Epithelial cell of prostate (primary cell): ENCODE measurements around the gene ANKRD33B.
"Not testable (repeated sequence)": the region's sequence is repeated elsewhere in the genome, so short reads cannot be mapped to it uniquely, and the experiment has no call there.

Experiments used
- DNase-seq: peaks from one replicate; pipeline ENCODE4 v3.0.0-alpha.2; 2011; ENCODE audit warnings: low read depth, low spot score
- H3K27ac ChIP-seq: fragments of 450-650 bp; 2 replicates; pipeline ENCODE4 v1.5.1; 2017; ENCODE audit warnings: mild to moderate bottlenecking

ANKRD33B gene

DNA sequence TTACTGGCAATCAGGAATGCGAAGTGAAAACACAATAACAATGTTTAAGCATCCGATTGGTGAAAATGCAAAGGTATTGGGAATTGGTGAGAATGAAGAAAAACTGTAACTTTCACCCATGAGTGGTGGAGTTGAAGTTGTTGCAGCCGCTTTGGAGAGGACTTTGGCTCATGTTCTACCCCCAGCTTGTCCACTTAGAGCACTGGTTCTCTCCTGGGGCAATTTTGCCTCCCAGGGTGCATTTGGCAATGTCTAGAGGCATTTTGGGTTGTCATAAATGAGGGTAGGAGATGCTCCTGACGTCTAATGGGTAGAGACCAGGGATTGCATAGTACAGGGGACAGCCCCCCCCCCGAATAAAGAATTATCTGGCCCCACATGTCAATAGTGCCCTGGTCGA lies 46.2 kb downstream of the ANKRD33B start:
- no peak for DNase-seq
- H3K27ac ChIP-seq = no peak overlapping the region

DNA sequence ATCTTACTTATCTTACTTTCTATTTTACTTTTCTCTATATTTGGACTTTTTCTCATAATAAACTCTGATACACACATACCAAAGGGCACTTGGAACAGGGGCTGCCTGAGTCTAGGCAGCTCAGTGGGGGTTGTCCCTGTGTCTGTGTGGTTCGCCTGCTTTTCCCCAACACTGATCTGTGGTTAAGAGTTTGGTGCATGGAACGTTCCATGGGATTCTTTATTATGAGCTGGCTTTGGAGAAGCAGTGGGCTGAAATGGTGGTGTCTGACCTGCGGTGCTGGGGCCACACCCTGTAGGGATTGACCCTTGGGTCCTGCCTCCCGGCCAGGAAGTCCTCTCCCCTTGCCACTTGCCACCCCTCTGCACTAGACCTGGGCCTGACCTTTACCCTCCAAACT lies 47.4 kb downstream of the ANKRD33B start:
- H3K27ac ChIP-seq = no peak overlapping the region
- no peak for DNase-seq

DNA sequence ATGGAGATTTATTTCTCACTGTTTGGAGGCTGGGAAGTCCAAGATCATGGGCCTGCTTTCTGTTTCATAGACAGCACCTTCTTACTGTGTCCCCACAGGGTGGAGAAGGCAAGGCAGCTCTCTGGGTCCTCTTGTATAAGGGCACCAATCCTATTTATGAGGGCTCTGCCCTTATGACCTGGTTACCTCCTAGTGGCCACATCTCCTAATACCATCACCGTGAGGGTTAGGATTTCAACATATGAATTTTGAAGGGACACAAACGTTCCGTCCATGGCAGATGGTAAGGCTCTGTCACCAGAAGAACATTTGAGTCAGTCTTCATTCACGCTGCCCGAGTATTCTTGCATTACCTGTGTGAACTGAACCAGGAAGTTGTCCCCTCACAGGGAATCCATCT lies 48.4 kb downstream of the ANKRD33B start:
- DNase-seq = no peak
- H3K27ac ChIP-seq = no peak overlapping the region

DNA sequence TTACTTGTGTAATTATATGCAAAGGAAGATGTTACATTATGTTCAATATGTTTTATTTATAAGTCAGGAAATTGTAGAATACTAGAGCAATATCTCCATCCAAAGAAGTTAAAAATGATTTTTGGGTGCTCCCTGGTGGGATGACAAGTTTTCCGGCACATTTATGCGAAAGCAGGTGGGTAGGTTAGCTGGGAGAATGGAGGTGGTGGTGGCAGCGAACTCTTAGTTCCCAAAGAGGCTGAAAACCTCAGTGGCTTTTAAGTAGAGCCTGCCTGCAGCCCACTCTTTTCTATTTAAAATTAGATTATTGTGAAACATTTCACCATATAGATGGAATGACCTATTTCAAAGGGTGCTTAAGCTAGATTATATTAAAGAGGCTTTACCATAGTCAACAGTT lies 51.8 kb downstream of the ANKRD33B start:
- no peak overlapping the region for H3K27ac ChIP-seq
- DNase-seq = no peak

DNA sequence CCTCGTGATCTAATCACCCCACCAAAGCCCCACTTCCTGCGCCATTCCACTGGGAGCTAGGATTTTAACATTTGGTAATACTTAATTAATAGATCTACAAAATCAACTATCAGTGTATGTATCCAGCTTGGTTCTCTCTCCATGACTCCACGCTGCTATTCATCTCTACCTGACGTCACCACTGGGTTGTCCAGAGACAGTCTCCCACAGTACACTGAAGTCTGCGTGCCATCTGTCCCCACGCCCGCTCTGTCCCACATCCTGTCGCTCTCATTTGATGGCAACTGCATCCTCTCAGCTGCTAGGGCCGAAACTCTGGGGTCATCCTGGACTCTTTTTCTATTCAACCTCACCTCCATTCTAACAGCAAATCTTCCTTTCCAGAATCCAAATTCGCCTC lies 53.2 kb downstream of the ANKRD33B start:
- DNase-seq = no peak
- H3K27ac ChIP-seq = no peak overlapping the region

DNA sequence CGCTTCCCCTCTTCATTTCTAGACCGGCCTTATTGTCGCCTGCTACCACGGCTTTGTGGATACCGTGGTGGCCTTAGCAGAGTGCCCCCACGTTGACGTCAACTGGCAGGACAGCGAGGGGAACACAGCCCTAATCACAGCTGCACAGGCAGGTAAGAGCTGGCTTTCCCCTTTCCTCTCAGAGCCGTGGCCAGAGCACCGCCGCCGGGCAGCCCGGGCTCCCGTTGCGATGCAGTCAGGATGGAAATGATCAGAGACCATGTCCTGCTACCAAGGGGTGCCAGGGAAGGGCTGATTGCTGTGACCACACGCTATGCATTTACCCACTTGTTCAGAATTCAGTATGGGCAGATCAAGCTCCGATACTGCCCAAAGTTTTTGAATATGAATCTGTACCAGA lies 54.4 kb downstream of the ANKRD33B start:
- no peak for DNase-seq
- no peak overlapping the region for H3K27ac ChIP-seq

DNA sequence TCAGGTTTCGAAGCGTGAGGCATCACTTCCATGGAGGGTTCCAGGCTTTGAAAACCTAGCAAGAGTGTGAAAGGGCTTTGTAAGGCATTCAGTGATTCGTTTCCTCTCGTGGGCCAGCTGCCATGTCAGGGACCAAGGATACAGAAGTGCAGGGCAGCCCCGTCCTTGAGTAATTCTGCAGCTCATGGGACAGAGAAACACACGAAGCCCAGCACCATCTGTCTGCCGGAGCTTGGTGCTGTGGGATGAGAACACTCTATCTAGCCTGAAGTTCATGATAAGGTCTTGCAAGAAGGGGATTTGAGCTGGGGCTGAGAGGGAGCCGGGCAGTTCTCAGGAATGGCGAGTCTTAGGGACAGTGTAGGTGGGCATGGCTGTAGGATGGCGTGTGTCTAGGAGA lies 55.8 kb downstream of the ANKRD33B start:
- no peak for DNase-seq
- no peak overlapping the region for H3K27ac ChIP-seq

DNA sequence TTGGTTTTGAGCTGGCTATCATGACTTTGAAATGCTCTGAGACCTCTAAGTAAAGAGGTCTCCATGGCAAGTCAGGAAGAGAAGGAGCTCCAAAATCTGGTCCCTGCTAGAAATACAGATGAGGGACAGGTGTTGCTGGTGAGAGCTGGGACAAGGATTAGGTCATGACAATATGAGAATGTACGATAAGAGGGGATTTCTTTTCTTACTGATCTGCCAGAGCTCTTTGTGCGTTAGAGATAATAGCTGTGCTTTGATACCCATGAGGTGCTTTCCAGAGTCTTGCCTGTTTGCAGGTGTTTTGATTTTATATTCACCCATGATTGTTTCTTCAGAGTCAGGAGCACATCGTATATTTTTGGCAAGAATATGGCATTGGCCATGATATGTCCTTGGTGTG lies 56.5 kb downstream of the ANKRD33B start:
- H3K27ac ChIP-seq = no peak overlapping the region
- no peak for DNase-seq

DNA sequence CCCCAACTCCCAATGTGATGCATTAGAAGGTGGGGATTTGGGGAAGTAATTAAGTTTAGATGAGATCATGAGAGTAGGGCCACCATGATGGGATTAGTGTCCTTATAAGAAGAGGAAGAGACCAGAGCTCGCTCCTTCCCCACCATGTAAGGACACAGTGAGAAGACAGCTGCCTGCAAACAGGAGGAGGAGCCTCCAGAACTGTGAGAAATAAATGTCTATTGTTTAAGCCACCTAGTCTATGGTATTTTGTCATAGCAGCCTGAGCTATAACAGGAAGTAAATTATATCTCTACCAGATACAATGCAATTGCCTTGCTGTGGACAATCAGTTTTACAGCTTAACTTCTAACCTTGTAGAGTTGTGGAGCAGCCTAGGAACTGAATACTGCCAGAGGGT lies 58.0 kb downstream of the ANKRD33B start:
- no peak overlapping the region for H3K27ac ChIP-seq
- DNase-seq = no peak

DNA sequence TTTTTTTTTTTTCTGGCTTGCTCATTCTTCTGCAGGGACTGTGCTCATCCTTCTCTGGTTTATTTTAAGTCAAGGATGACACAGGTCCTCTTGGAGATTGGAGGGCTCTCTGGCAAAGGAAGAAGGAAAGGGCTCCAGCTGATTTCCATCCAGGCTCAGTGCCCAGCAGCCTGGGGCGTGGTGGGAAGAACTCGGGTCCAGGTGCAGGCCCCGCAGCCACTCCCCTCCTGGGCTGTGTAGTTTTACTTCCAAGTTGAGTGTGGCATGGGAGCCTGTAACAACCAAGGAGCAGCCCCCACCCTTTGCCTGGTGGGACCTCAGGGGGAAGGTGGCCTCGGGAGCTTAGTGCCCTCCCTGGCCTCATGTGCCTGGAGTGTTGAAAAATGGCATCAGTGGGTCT lies 58.9 kb downstream of the ANKRD33B start:
- no peak for DNase-seq
- H3K27ac ChIP-seq = no peak overlapping the region

DNA sequence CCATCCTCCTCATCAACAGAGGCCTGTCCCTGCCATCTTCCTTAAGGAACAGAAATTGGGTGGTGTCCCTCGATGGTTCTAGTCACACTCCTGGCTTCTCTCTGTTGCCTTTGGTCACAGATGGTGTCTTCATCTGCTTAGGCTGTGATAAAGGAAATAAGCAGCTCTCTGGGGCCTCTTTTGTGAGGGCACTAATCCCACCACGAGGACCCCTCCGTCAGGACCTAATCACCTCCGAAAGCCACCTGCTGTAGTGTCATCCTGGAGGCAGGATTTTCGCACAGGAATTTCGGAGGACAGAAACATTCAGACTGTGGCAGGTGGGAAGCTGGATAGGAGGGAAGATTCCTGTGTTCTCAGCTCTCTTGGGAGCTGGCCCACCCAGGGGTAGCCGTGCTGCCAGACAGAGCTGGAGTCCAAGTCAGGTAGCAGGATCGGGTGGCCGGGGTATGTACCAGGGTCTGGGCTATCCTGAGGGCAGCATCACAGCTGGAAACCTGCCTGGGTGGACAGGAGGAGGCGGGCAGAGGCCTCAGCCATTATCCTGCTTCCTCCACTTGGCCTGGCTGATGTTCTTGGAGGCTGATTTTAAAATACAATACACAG lies 59.5 kb downstream of the ANKRD33B start:
- DNase-seq = no peak
- no peak overlapping the region for H3K27ac ChIP-seq

DNA sequence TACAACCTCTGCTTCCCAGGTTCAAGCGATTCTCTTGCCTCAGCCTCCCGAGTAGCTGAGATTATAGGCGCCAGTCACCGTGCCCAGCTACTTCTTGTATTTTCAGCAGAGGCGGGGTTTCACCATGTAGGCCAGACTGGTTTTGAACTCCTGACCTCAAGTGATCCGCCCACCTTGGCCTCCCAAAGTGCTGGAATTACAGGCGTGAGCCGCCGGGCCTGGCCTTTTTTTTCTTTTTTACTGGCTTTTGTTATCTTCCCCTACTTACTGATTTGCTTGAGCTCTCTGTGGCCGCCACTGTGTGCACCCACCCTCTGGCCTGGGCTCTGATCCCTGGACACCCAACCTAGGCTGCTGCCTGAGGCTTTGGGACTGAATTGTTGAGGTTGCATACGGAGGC lies 60.3 kb downstream of the ANKRD33B start:
- no peak for DNase-seq
- no peak overlapping the region for H3K27ac ChIP-seq

DNA sequence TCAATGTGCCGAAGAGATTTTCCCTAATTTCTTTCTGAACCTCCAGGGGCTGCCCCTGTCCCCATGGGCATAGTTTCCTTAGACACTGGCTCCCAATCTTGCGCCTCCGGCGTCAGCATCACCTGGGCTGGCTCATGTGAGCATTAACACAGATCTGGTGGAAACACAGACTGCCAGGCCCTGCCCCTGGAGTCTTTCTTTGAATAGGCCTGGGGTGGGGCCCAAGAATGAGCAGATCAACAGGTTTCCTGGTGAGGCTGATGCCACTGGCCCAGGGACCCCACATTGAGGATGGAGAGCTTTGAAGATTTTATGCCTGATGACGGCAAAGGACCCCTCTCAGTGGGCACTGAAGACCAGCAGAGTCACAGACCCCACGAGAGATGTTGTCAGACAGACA lies 60.8 kb downstream of the ANKRD33B start:
- no peak for DNase-seq
- H3K27ac ChIP-seq = no peak overlapping the region

DNA sequence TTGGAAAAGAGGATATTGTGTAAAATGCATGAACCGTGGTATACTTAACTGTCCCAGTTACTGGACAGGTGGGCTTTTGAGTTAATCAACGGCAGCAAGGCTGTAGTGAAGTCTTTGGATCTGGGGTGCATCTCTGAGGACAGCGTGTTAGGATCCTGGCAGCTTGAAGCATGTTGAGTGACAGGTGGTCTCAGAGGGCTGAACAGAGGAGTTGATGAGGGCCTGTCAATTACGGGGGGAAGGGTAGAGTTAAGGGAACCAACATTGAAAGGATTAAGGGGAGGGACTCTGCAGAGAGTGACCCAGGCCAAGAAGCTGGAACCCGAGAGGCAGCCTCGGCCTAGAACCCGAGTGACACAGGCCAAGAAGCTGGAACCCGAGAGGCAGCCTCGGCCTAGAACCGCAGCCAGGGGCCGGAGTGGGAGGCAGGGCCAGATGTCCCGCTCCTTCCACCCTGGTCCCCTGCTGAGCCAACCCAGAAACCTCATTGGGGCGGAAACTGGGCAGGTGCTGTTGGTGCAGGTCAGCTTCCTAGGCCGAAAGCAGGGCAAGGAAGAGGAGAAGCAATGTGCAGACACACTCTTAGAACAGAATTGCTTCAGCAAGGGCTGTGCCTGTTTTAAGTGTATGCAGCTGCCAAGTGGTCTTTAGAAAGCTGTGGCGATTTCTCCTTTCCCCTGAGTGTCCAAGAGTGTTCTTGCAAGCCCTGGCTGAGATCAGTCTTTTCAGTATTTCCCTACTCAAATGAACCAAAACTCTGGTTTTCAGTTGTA lies 62.0 kb downstream of the ANKRD33B start:
- no peak for DNase-seq
- H3K27ac ChIP-seq = no peak overlapping the region

DNA sequence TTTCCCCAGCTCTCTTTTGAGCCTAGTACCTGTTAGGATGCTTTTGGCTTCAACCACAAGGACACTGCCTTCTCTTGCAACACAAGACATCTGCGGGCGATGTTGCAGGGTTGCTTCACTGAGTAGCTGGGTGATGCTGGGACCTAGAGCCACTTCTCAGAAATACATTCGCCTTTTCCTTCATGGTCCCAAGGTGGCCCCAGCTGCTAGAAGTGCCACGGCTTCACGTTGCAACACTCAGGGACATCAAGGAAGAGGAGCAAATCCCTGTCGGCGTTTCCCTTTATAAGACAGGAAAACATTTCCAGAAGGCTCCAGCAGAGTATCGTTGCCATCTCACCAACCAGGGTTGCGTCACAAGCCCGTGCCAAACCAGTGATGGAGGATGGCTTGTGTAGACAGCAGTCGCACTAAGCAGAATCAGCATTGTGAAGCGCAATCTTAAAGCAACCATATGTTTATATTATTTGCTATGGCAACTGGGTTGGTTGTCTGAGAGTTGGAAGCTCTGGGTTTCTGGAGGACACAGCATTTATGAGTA lies 62.7 kb downstream of the ANKRD33B start:
- no peak for DNase-seq
- no peak overlapping the region for H3K27ac ChIP-seq

DNA sequence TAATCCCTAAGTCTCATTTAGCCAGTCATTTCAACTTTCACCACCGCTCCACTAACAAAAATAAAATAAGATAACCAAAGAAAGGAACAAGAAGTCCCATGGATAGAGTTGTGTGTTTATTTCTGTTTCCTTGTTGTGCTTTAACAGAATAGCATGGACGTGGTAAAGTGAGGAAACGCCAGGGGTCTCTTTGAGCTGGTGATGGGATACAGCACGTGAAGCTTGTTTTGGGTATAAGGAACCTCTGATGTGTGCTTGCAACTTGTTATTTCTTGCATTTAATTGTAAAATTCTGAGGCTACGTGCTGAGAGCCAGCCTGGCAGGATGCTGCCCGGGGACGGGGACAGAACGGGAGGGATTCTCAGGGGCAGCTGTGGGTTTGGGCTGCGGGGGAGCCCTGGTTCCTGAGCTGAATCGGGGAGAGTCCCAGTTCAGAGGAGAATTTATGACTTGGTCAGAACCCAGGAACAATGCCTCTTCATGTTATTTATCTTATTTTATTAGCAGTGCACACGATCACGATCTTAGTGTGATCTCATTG lies 63.4 kb downstream of the ANKRD33B start:
- H3K27ac ChIP-seq = no peak overlapping the region
- DNase-seq = no peak

DNA sequence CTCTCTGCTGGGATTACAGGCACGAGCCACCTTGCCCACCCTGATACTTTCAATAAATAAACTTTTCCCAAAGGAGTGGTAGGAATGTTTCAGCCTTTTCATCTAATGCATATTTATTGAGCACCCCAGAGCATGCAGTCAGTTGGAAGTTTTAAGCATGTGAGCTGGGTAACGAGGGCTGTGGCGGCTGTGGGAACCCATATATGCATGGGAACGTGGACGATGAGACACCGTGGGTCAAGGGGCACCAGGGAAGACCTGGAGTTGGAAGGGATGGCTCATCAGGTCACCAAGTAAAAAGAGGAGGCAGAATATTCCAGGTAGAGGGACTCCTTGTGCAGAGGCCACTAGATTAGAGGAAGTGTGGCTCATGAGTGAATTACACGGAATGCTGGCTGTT lies 64.7 kb downstream of the ANKRD33B start:
- no peak for DNase-seq
- H3K27ac ChIP-seq = no peak overlapping the region

DNA sequence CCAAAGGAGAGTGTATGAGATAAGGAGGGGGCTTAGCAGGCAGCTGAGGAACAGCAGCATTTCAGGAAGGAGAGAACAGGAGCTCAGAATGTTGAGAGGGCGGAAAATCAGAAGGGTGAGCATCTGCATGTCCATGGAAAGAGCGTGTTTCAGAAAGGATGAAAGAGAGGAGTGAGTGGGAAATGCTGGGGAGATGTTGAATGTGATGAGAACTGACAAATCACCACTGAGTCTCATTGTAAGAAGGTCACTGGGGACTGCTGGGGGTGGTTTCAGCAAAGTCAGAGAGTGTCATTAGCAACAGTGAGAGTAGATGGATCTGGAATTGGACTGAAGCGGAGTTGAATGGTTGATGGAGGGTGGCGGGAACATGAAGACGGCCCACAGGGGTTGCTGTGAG lies 65.8 kb downstream of the ANKRD33B start:
- DNase-seq = no peak
- H3K27ac ChIP-seq = peak overlapping the region; percentile 25

DNA sequence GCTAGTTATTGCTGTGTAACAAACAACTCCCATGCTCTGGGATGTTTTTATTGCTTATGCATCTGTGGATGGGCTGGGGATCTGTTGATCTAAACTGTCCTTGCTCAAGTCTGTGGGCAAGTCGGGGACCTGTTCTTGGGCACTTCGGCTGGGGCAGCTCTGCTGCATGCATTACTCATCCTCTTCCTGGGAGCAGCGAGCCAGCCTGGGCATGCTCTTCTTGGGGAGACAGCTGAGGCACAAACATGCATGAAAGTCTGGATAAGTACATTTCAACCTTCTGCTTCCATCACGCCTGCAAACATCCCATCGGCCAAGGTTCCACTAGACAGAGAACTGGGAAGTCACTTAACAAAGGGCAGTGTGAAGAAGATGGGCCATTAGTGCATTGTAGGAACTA lies 66.3 kb downstream of the ANKRD33B start:
- peak overlapping the region; percentile 25 for H3K27ac ChIP-seq
- DNase-seq = peak; percentile 75

DNA sequence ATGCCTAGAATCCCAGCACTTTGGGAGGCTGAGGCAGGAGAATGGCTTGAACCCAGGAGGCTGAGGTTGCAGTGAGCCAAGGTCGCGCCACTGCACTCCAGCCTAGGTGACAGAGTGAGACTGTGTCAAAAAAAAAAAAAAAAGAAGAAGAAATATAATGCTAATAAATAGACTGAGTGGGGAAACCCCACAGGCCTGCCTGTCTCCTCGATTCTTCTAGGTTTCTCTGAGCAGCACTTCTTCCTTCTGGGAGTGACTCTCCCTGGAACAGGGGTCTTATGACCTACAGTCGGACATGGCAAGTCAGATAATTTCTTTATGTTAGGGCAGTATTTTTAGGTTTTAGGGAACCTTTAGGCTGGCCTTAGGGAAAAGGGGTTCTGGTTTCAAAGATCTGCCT lies 66.9 kb downstream of the ANKRD33B start:
- DNase-seq, H3K27ac ChIP-seq: not testable (repeated sequence)

DNA sequence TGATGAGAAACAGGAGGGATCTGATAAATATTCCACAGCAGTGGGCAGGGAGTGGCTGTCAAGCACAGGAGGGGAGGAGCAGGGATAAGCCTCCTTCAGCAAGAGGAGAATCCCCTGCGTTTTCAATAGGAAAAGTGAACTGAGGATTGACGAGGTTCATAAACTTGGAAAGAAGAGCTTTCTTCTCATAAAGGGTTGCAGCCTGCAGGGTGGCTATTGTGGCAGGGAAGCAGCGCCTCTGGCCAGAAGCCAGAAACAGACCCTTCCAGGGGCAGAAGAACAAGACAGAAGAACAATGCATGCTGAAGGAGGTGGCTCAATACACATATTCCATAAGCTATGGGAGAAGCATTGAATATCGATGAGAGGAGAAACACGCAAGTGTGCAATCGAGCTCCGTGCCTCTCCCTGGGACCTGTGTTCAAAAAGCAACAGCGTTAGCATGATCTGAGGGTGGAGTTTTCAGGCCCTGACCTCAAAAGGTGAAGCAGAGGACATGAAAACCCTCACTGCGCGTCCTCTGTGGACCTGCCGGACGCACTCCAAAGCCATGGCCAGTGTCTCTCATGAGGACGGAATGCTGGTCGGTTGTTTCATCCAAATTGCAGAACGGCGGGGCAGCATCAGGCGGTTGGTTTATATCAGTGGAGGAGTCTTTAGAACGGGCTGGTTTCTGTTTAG lies 67.6 kb downstream of the ANKRD33B start:
- DNase-seq = no peak

More for the DNA sequence above, 67.6 kb downstream of the ANKRD33B start:
- H3K27ac ChIP-seq = no peak overlapping the region
